Measurements from ENCODE around the gene CCL23. TPM values are rescaled to one million over a fixed set of nuclear protein-coding genes. Genes with fewer than 3 reads are reported as not detected.

Gene CCL23, protein sequence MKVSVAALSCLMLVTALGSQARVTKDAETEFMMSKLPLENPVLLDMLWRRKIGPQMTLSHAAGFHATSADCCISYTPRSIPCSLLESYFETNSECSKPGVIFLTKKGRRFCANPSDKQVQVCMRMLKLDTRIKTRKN
- not detected for total RNA-seq (2021; ENCODE audit: unreplicated experiment)
- not detected for polyA plus RNA-seq (2012; ENCODE audit: insufficient read length)
- Bru-seq, nascent RNA, result not detected
- not detected for BruChase-seq, experiment 1, labeled RNA remaining after a 2-hour chase
- not detected for BruChase-seq, experiment 2, labeled RNA remaining after a 6-hour chase
- long read RNA-seq, result 0 reads

DNA sequence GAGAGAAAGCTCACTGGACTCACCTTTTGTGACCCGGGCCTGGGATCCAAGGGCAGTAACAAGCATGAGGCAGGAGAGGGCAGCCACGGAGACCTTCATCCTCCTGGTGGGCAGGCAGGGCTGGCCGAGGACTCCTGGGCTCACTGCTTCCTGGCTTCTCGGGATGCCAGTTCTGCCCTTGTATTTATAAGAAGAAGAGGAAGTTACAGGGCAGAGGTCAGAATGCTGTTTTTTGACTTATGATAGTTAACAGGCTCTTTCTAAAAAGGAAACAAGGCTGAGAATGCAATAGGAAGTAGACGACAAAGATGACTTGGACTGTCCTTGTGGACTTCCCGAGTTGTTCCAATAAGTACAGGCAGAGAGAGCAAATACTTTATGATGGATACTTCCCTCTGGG, at the start of gene CCL23:
CCL23 (minus strand) TSS at position 174 of the 400 bp plus-strand sequence; CDS start at position 99, 75 bp downstream.
- intact Hi-C loops (cut with micrococcal nuclease; ENCODE audit: unreplicated experiment), result no loop called here

DNA sequence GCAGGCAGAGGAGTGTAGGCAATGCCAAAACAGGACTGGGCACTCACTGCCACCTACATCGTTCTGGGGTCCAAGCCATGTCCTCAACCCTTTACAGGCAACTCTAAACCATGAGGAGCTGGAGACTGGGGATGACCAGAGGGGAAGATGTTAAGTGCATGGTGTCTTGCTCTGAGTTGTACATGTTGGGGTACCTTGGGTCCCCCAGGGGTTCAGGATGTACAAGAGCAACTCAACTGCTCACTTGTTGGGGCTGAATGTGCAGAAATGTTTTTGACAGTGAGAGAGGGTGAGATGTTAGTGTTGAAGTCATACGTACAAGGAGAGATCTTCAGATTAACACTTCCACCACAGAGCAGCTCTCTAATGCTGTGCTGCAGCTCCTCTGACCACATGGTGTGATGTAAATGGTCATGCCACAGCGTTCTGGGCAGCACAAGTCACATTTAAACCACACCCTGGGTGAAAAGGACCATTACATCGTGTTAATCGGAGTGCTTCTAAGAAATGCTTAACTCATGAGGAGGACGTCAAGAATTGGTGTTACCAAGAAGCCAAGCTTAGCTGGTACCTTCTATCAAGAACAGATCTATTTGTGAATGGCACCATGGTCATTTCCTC, 48.7 kb upstream of the CCL23 start:
- ChIA-PET POLR2A (no interaction called here), CTCF (interaction anchor here (0.6 kb wide), 1 partner anchor 179 kb away, joined by 10 read pairs; no protein-coding TSS in a partner anchor)
- no peak for ATAC-seq
- no TSS peak for BruUV-seq (replicated peaks)
- Histone ChIP-seq H3K4me3 (ENCODE audit: low read depth in 2 of 2, low read length in 2 of 2) (no peak overlapping the region), H3K27me3 (ENCODE audit: control insufficient read depth, insufficient read depth, low read length) (peaks cover 5% of the 10 kb centered on the region), H3K36me3 (ENCODE audit: control insufficient read depth, insufficient read depth, low read length) (no peaks in the 10 kb centered on the region), H3K4me1 (ENCODE audit: control insufficient read depth, insufficient read depth, low read length) (no peaks in the 10 kb centered on the region), H3K9me3 (ENCODE audit: control insufficient read depth, insufficient read depth, low read depth, low read length) (no peaks in the 10 kb centered on the region), H3K27ac (ENCODE audit: low read length) (no peak overlapping the region)
- DNase-seq (ENCODE audit: low read depth, low spot score), result no peak
- TF ChIP-seq, protein P1, sequence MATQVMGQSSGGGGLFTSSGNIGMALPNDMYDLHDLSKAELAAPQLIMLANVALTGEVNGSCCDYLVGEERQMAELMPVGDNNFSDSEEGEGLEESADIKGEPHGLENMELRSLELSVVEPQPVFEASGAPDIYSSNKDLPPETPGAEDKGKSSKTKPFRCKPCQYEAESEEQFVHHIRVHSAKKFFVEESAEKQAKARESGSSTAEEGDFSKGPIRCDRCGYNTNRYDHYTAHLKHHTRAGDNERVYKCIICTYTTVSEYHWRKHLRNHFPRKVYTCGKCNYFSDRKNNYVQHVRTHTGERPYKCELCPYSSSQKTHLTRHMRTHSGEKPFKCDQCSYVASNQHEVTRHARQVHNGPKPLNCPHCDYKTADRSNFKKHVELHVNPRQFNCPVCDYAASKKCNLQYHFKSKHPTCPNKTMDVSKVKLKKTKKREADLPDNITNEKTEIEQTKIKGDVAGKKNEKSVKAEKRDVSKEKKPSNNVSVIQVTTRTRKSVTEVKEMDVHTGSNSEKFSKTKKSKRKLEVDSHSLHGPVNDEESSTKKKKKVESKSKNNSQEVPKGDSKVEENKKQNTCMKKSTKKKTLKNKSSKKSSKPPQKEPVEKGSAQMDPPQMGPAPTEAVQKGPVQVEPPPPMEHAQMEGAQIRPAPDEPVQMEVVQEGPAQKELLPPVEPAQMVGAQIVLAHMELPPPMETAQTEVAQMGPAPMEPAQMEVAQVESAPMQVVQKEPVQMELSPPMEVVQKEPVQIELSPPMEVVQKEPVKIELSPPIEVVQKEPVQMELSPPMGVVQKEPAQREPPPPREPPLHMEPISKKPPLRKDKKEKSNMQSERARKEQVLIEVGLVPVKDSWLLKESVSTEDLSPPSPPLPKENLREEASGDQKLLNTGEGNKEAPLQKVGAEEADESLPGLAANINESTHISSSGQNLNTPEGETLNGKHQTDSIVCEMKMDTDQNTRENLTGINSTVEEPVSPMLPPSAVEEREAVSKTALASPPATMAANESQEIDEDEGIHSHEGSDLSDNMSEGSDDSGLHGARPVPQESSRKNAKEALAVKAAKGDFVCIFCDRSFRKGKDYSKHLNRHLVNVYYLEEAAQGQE (IDR thresholded peaks at IDR 0.05; ENCODE audit: insufficient read depth in 1 of 2, low read depth in 2 of 2, low read length in 1 of 2), result no peak
- TF ChIP-seq TCF7L2 (IDR thresholded peaks at IDR 0.05; ENCODE audit: low read depth, low read length) (no peak), SIN3A (IDR thresholded peaks at IDR 0.05; ENCODE audit: borderline replicate concordance, insufficient read depth, low read depth, low read length) (no peak), POLR2AphosphoS5 (IDR thresholded peaks at IDR 0.05; ENCODE audit: low read depth, low read length) (no peak)
- TF ChIP-seq, protein P2, sequence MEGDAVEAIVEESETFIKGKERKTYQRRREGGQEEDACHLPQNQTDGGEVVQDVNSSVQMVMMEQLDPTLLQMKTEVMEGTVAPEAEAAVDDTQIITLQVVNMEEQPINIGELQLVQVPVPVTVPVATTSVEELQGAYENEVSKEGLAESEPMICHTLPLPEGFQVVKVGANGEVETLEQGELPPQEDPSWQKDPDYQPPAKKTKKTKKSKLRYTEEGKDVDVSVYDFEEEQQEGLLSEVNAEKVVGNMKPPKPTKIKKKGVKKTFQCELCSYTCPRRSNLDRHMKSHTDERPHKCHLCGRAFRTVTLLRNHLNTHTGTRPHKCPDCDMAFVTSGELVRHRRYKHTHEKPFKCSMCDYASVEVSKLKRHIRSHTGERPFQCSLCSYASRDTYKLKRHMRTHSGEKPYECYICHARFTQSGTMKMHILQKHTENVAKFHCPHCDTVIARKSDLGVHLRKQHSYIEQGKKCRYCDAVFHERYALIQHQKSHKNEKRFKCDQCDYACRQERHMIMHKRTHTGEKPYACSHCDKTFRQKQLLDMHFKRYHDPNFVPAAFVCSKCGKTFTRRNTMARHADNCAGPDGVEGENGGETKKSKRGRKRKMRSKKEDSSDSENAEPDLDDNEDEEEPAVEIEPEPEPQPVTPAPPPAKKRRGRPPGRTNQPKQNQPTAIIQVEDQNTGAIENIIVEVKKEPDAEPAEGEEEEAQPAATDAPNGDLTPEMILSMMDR (IDR thresholded peaks at IDR 0.05), result no peak
- intact Hi-C loops (cut with micrococcal nuclease; ENCODE audit: unreplicated experiment), result no loop called here
- in situ Hi-C loops (cut with HindIII; ENCODE audit: low pct_unique_long_range_greater_than_20kb, low sequenced_read_pairs), result no loop called here

More for the DNA sequence above, at the start of gene CCL23:
- no peaks in the 10 kb centered on the region for H3K9me3 ChIP-seq (ENCODE audit: control insufficient read depth, insufficient read depth, low read depth, low read length)
- no peak for ATAC-seq
- H3K4me1 ChIP-seq (ENCODE audit: control insufficient read depth, insufficient read depth, low read length), result no peaks in the 10 kb centered on the region
- TF ChIP-seq, protein P2 (IDR thresholded peaks at IDR 0.05), result no peak
- TF ChIP-seq SIN3A (IDR thresholded peaks at IDR 0.05; ENCODE audit: borderline replicate concordance, insufficient read depth, low read depth, low read length), result no peak
- TF ChIP-seq, protein P1 (IDR thresholded peaks at IDR 0.05; ENCODE audit: insufficient read depth in 1 of 2, low read depth in 2 of 2, low read length in 1 of 2), result no peak
- no peak for TF ChIP-seq POLR2AphosphoS5 (IDR thresholded peaks at IDR 0.05; ENCODE audit: low read depth, low read length)
- TF ChIP-seq TCF7L2 (IDR thresholded peaks at IDR 0.05; ENCODE audit: low read depth, low read length), result no peak
- no peaks in the 10 kb centered on the region for H3K36me3 ChIP-seq (ENCODE audit: control insufficient read depth, insufficient read depth, low read length)
- peaks cover 10% of the 10 kb centered on the region for H3K27me3 ChIP-seq (ENCODE audit: control insufficient read depth, insufficient read depth, low read length)
- BruUV-seq (replicated peaks), result no TSS peak
- in situ Hi-C loops (cut with HindIII; ENCODE audit: low pct_unique_long_range_greater_than_20kb, low sequenced_read_pairs), result no loop called here
- DNase-seq (ENCODE audit: low read depth, low spot score), result no peak
- ChIA-PET POLR2A (no interaction called here), CTCF (interaction anchor here (1.2 kb wide), 1 partner anchor 55 kb away, joined by 3 read pairs; no protein-coding TSS in a partner anchor)
- no peak within 1 kb of the TSS for H3K4me3 ChIP-seq (ENCODE audit: low read depth in 2 of 2, low read length in 2 of 2)
- H3K27ac ChIP-seq (ENCODE audit: low read length), result no peak within 1 kb of the TSS

Measured in Panc1 (cell line).